Nephron progenitor cell (in vitro differentiated cells): ENCODE data around the gene ETFA.

Source experiments
- DNase-seq: peaks from one replicate; pipeline ENCODE4 v3.0.0; 2021
- H3K27ac Mint-ChIP-seq: 2 replicates; pipeline ENCODE4 v1.8.0; 2021; ENCODE audit warnings: mild to moderate bottlenecking, moderate library complexity, mixed read lengths
- H3K27me3 Mint-ChIP-seq: 2 replicates; pipeline ENCODE4 v1.8.0; 2021; ENCODE audit warnings: mild to moderate bottlenecking, low read depth, mixed read lengths; ENCODE audit not compliant: poor library complexity
- H3K36me3 Mint-ChIP-seq: 2 replicates; pipeline ENCODE4 v1.8.0; 2021; ENCODE audit warnings: low read depth, mixed read lengths
- H3K4me1 Mint-ChIP-seq: 2 replicates; pipeline ENCODE4 v1.8.0; 2021; ENCODE audit warnings: mixed read lengths
- H3K4me3 Mint-ChIP-seq: 2 replicates; pipeline ENCODE4 v1.8.0; 2021; ENCODE audit warnings: mild to moderate bottlenecking, moderate library complexity, mixed read lengths
- H3K9me3 Mint-ChIP-seq: 2 replicates; pipeline ENCODE4 v1.8.0; 2021; ENCODE audit warnings: mild to moderate bottlenecking, moderate library complexity, mixed read lengths
- CTCF ChIP-seq: fragments of 200-600 bp; sonication (generic); IDR thresholded peaks from 2 replicates; pipeline ENCODE4 v1.5.0; 2021; ENCODE audit warnings: antibody characterized with exemption

The ETFA gene

GRCh38 chr15:76311100-76311953 is at the start of gene ETFA:
Gene ETFA, minus strand, starts transcription at chr15:76311469. Its CDS starts 81 bp downstream, at chr15:76311388.
- Mint-ChIP-seq H3K4me1 (peaks cover 40% of the 10 kb centered on the region), H3K36me3 (peaks cover 27% of the 10 kb centered on the region), H3K9me3 (peaks cover 3% of the 10 kb centered on the region), H3K4me3 (peak within 1 kb of the TSS; percentile 89), H3K27me3 (no peaks in the 10 kb centered on the region), H3K27ac (peak within 1 kb of the TSS; percentile 98)
- no peak for TF ChIP-seq CTCF
- DNase-seq = peak; percentile 93

GRCh38 chr15:76360416-76360815 is 49.1 kb upstream of the ETFA start:
- no peak overlapping the region for H3K4me3 Mint-ChIP-seq
- no peak overlapping the region for H3K27ac Mint-ChIP-seq
- DNase-seq = no peak
- H3K9me3 Mint-ChIP-seq = no peaks in the 10 kb centered on the region
- TF ChIP-seq CTCF = no peak
- H3K36me3 Mint-ChIP-seq = peaks cover 5% of the 10 kb centered on the region
- no peaks in the 10 kb centered on the region for H3K4me1 Mint-ChIP-seq
- peaks cover 12% of the 10 kb centered on the region for H3K27me3 Mint-ChIP-seq

DNA sequence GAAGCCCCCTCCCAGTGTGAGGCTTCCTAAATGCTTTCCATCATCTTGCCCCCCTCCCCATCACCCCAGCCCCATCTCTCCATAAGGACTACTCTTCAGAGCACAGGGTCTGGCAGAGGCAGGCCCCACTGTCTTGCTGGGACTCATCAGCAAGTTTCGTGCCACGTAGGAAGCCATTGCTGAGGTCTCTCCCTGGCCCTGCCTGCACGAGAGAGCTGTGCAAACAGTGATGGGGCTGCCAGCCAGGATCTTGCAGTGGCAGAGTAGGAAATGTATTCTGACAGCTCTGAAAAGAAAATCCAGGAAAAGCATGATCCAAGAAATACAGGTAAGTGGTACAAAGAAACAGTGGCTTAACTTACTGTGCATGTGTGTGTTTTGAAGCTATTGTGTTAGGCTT is 47.9 kb upstream of the ETFA start:
- no peak overlapping the region for H3K27ac Mint-ChIP-seq
- no peak for DNase-seq
- peaks cover 5% of the 10 kb centered on the region for H3K36me3 Mint-ChIP-seq
- H3K27me3 Mint-ChIP-seq = peaks cover 13% of the 10 kb centered on the region
- H3K4me3 Mint-ChIP-seq = no peak overlapping the region
- no peaks in the 10 kb centered on the region for H3K4me1 Mint-ChIP-seq
- TF ChIP-seq CTCF = no peak
- no peaks in the 10 kb centered on the region for H3K9me3 Mint-ChIP-seq

DNA sequence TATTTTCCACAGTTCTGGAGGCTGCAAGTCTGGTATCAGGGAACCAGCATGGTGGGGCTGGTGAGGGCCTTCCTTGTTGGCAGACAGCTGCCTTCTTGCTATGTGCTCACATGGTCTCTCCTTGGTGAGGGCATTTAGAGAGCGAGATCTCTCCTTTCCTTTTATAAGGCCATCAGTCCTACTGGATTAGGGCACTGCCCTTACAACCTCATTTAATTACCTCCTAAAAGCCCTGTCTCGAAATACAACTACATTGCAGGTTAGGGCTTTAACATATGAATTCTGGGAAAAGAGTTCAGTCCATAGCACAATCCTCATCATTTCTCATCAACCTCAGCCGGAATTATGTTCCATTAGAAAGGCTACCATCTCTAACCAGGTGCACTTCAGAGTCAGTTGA is 47.2 kb upstream of the ETFA start:
- H3K27me3 Mint-ChIP-seq = peaks cover 13% of the 10 kb centered on the region
- no peaks in the 10 kb centered on the region for H3K9me3 Mint-ChIP-seq
- DNase-seq = no peak
- no peak overlapping the region for H3K4me3 Mint-ChIP-seq
- TF ChIP-seq CTCF = no peak
- peaks cover 5% of the 10 kb centered on the region for H3K36me3 Mint-ChIP-seq
- no peaks in the 10 kb centered on the region for H3K4me1 Mint-ChIP-seq
- no peak overlapping the region for H3K27ac Mint-ChIP-seq

DNA sequence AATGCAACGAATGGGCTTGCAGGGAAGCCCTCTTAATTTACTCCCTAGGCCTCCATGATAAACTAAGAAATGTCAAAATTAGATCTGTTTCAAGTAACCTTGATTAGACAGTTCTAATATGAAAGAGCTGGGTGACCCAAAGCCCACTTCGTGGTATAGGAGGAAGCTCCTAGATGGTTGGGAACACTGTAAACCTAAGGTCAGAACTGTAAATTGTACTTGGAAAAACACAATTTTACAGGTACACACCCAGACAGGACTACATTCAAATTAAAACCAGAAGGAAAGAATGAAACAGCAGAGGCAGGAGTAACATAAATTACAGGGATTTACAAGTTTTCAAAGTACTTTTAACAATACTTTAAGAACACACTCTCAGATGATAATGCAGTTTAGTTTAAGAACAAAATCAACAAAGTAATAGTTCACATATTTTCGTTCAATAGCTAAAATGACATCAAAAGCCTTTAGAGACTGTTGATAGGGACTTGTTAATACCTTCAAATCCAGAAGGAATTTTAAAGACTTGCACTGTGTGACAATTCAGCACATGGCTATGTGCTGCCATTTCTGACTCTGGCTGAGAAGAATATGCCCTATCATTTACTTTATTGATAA is 43.7 kb upstream of the ETFA start:
- no peak for TF ChIP-seq CTCF
- Mint-ChIP-seq H3K27ac (no peak overlapping the region), H3K4me1 (no peaks in the 10 kb centered on the region), H3K9me3 (no peaks in the 10 kb centered on the region), H3K4me3 (no peak overlapping the region), H3K36me3 (no peaks in the 10 kb centered on the region), H3K27me3 (peaks cover 39% of the 10 kb centered on the region)
- no peak for DNase-seq

GRCh38 chr15:76353903-76354302 is 42.6 kb upstream of the ETFA start:
- no peak overlapping the region for H3K27ac Mint-ChIP-seq
- H3K36me3 Mint-ChIP-seq = no peaks in the 10 kb centered on the region
- TF ChIP-seq CTCF = no peak
- no peaks in the 10 kb centered on the region for H3K9me3 Mint-ChIP-seq
- no peak overlapping the region for H3K4me3 Mint-ChIP-seq
- H3K27me3 Mint-ChIP-seq = peaks cover 49% of the 10 kb centered on the region
- DNase-seq = no peak
- no peaks in the 10 kb centered on the region for H3K4me1 Mint-ChIP-seq
